HEK293 (cell line): Measurements from ENCODE around the gene NHERF2.

Experiments
- CTCF ChIA-PET: fragments of 350-600 bp; formaldehyde crosslinking; extraction: SDS; loops from one replicate; lab custom pipeline; 2021; ENCODE audit warnings: antibody characterized with exemption; lab: Yijun Ruan, JAX
- POLR2A ChIA-PET: fragments of 300-600 bp; formaldehyde crosslinking; extraction: SDS; loops from one replicate; lab custom pipeline; 2020; ENCODE audit warnings: antibody characterized with exemption, inconsistent platforms; lab: Yijun Ruan, JAX
- H3K27ac ChIP-seq: fragments of 200-500 bp; sonication (Bioruptor generic); 2 replicates; pipeline ENCODE4 v1.5.1; 2014; ENCODE audit warnings: low read depth, low read length, control low read depth, inconsistent platforms; ENCODE audit errors: extremely low read depth
- H3K36me3 ChIP-seq, 2 experiments: fragments of 200-500 bp in 1 of 2; sonication (Bioruptor generic) in 1 of 2; 1 replicate in 1 of 2; 2 replicates in 1 of 2; pipeline ENCODE4 v1.5.1; 2014 to 2017; ENCODE audit warnings: inconsistent platforms in 2 of 2, low read length in 2 of 2; ENCODE audit not compliant: control insufficient read depth in 2 of 2, insufficient read depth in 1 of 2
- H3K4me1 ChIP-seq: fragments of 200-500 bp; sonication (Bioruptor generic); 2 replicates; pipeline ENCODE4 v1.5.1; 2014; ENCODE audit warnings: mild to moderate bottlenecking, low read length, inconsistent platforms; ENCODE audit not compliant: control insufficient read depth, insufficient read depth
- H3K4me3 ChIP-seq: 2 replicates; pipeline ENCODE4 v1.5.1; 2011; ENCODE audit warnings: low read depth, mild to moderate bottlenecking, control low read depth, low read length, moderate library complexity
- H3K9me3 ChIP-seq: fragments of 200-500 bp; sonication (Bioruptor generic); 2 replicates; pipeline ENCODE4 v1.5.1; 2014; ENCODE audit warnings: low read depth, low read length, inconsistent platforms; ENCODE audit not compliant: control insufficient read depth, insufficient read depth
- AEBP2 ChIP-seq: fragments of 450-650 bp; formaldehyde crosslinking; IDR thresholded peaks from 2 replicates; pipeline ENCODE4 v1.5.1; 2016; ENCODE audit warnings: missing biosample characterization, missing genetic modification characterization, borderline replicate concordance
- HIC1 ChIP-seq: fragments of 450-650 bp; formaldehyde crosslinking; IDR thresholded peaks from 2 replicates; pipeline ENCODE4 v1.5.1; 2016; ENCODE audit warnings: missing biosample characterization, missing genetic modification characterization
- REST ChIP-seq: fragments of 450-650 bp; formaldehyde crosslinking; IDR thresholded peaks from 2 replicates; pipeline ENCODE4 v1.5.1; 2016; ENCODE audit warnings: missing biosample characterization, missing genetic modification characterization
- ZBTB10 ChIP-seq: fragments of 450-650 bp; formaldehyde crosslinking; IDR thresholded peaks from 2 replicates; pipeline ENCODE4 v1.5.1; 2016; ENCODE audit warnings: missing biosample characterization, missing genetic modification characterization
- ZNF10 ChIP-seq: fragments of 450-650 bp; formaldehyde crosslinking; IDR thresholded peaks from 2 replicates; pipeline ENCODE4 v1.5.1; 2017; ENCODE audit warnings: missing biosample characterization, missing genetic modification characterization
- ZNF114 ChIP-seq: fragments of 450-650 bp; formaldehyde crosslinking; IDR thresholded peaks from 2 replicates; pipeline ENCODE4 v1.5.0; 2017; ENCODE audit warnings: missing biosample characterization, missing genetic modification characterization
- ZNF239 ChIP-seq: fragments of 450-650 bp; formaldehyde crosslinking; IDR thresholded peaks from 2 replicates; pipeline ENCODE4 v1.5.1; 2016; ENCODE audit warnings: missing biosample characterization, missing genetic modification characterization
- ZNF37A ChIP-seq: fragments of 450-650 bp; IDR thresholded peaks from 2 replicates; pipeline ENCODE4 v1.5.1; 2018; ENCODE audit warnings: missing biosample characterization, missing genetic modification characterization
- ZNF585B ChIP-seq: fragments of 450-650 bp; formaldehyde crosslinking; IDR thresholded peaks from 2 replicates; pipeline ENCODE4 v1.5.1; 2016; ENCODE audit warnings: missing biosample characterization, missing genetic modification characterization

Gene NHERF2

GRCh38 chr16:1997494-1998359, 29.0 kb upstream of the NHERF2 start:
- POLR2A ChIA-PET = interaction anchor here (0.9 to 2.1 kb wide), 4 partner anchors 9 to 34 kb away, joined by 3 to 8 read pairs (median 3); partner anchors contain the start of genes RPS2 and TBL3
- peaks cover 0 to 62% of the 10 kb centered on the region in 2 experiments; a peak in 2 of 3 replicates for H3K36me3 ChIP-seq
- TF ChIP-seq ZBTB10 (tag by site-specific recombination) (no peak), REST (no peak), ZNF10 (tag by site-specific recombination) (0 out of 2 replicates have a peak, but pooled peaks have one; percentile 27)
- no peaks in the 10 kb centered on the region for H3K4me1 ChIP-seq
- no peaks in the 10 kb centered on the region for H3K9me3 ChIP-seq
- H3K4me3 ChIP-seq = no peak overlapping the region
- H3K27ac ChIP-seq = no peak overlapping the region
- CTCF ChIA-PET = interaction anchor here (0.7 kb wide), 1 partner anchor 15 kb away, joined by 3 read pairs; no protein-coding TSS in a partner anchor

- no peak overlapping the region for H3K4me3 ChIP-seq
- peaks cover 0 to 68% of the 10 kb centered on the region in 2 experiments; a peak in 2 of 3 replicates for H3K36me3 ChIP-seq
Observed at GRCh38 chr16:1998360-1998835, 28.3 kb upstream of the NHERF2 start.

More at GRCh38 chr16:1998360-1998835, 28.3 kb upstream of the NHERF2 start:
- Histone ChIP-seq H3K9me3 (no peaks in the 10 kb centered on the region), H3K4me1 (no peaks in the 10 kb centered on the region), H3K27ac (no peak overlapping the region)
- no peak for TF ChIP-seq ZNF585B
- no peak for TF ChIP-seq ZNF114 (tag by site-specific recombination)
- TF ChIP-seq ZNF239 (tag by site-specific recombination) = no peak
- TF ChIP-seq AEBP2 (tag by site-specific recombination) = no peak
- no peak for TF ChIP-seq ZNF37A
- no peak for TF ChIP-seq HIC1 (tag by site-specific recombination)
- POLR2A ChIA-PET = interaction anchor here (1.0 to 2.1 kb wide), 3 partner anchors 9 to 33 kb away, joined by 3 to 8 read pairs (median 3); partner anchors contain the start of gene RPS2
- CTCF ChIA-PET = no interaction called here
